COLO668 (cell line): Measurements from ENCODE around the gene FRAT2.
A peak's percentile ranks its signal among the peaks of the same experiment; 100 is the strongest.

Experiments used
- DNase-seq: peaks from one replicate; lab custom pipeline; 2025; ENCODE audit not compliant: unreplicated experiment; lab: John Stamatoyannopoulos, UW

The FRAT2 gene

DNA sequence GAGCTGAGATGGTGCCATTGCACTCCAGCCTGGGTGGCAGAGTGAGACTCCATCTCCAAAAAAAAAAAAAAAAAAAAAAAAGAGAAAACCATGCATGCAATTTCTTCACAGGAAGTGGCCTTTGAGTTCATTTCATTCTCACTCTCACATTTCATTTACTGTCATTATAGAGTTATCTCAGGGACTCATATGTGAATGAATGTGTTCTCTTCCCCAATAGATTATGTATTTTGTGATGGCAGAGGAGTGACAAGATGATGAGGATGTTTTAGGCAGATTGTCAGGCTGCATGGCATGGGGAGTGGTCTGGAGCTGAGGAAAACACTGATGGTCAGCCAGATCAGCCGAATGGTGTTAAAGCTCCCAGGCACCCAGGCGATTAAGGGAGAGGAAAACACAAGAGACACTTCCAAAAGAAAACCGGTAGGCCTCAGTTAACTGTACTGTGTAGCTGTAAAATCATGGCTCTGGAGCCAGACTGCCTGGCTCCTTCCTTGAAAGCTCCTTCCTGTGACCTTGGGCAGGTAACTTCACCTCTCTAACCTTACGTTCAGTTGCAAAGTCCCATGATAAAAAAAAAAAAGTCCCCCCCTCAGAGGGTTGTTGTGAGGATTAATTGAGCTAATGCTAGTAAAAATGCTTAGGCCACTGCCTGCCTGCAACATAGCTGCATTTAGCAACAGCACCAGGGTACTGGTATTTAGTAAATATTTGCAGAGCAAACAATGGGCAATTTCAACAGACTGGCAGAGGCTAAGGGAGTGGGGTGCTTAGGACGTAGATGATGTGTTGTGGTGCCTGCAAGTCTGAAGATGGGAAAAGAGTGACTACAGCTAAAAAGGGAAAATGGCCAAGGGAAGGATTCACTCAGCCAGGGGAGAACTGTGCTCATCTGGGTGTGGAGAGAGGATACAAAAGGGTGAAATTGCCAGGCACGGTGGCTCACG, 6.9 kb downstream of the FRAT2 start:
- DNase-seq, result peak; percentile 23

DNA sequence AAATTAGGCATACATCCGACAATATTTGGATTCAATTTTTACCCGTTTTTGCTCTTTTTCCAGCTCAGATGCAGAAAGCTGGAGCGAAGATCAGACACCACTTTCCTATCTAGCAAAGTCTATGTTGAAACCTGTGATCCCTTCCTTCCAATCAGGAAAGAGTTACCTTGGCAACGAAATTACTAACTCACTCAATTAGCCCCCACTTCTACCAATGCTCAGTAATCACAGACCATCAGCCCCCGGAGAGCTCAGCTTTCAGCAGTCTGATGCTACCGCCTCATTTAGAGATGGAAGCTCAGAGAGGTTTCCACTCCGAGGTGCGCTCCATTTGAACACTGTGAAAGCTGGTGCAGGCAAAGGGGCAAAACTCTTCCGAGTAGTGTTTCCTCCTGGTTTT, 8.8 kb downstream of the FRAT2 start:
- DNase-seq, result no peak

DNA sequence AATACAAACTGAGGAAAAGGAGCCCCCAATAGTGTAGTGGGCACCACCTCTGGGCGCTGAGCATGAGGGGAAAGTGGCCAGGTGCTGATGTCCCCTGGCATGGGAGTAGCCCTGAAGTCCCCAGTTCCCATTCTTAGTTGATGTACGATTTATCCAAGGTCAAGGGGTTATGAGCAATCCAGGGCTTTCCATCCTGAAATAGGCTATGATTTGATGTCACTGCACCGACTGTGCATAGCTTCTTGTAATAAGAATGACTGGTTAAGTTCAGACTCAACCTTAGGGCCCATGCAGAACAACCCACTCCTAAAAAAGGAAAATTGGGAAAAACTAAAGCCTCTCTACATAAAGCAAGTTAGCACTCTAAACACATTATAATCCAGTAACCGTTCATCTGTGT, 11.0 kb downstream of the FRAT2 start:
- no peak for DNase-seq

DNA sequence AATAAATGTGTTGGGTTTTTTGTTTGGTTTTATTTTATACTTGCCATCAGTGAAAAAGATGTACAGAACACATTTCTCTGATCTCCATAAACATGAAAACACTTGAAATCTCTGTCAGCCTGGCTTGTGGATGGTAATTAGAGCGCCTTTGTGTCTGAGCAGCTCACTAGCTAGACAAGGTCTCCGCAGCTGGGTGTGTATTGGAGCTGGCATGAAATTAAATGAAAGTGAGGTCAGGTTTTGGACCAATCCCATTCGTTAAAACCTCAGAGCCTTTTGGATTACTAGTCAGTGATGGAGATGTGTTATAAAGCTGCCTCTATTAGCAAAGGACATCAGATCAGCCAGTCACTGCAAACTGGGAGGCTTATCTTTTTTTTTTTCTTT, 12.7 kb downstream of the FRAT2 start:
- DNase-seq, result no peak

DNA sequence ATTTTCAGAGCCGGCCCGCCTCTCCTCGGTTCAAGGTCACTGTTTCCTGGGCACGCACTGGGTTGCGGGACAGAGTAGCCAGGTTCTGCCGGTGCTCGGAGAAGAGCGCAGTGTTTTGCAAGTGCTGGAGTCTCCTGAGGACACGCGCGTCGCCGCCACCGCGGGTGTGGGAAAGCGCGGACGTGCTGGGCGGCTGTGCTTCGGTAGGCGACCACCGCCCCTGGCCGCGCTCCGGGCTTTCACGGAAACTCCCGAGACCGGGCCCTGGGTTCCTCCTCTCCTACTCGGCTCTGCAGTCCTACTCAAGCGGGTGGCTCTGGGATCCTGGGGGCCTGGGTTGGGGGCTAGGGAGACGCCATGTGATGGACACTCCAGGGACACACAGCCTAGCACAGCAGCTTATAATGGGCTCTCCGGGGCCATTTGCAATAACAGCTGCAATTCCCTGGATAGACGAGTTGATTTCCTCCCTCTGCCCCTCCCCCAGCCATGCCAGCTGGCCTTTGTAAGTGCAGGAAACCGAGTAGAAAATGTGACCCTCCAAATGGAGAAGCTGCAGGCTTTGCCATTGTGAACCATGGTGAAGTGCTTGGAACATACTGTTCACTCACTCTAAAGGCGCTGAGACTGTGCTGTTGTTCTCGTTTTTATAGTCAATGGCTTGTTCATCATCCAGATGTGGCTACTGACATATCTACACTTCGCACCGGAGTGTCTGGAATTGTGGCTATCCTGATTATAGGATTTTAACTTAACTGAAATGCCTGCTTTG, 13.3 kb downstream of the FRAT2 start:
- DNase-seq, result peak; percentile 42

DNA sequence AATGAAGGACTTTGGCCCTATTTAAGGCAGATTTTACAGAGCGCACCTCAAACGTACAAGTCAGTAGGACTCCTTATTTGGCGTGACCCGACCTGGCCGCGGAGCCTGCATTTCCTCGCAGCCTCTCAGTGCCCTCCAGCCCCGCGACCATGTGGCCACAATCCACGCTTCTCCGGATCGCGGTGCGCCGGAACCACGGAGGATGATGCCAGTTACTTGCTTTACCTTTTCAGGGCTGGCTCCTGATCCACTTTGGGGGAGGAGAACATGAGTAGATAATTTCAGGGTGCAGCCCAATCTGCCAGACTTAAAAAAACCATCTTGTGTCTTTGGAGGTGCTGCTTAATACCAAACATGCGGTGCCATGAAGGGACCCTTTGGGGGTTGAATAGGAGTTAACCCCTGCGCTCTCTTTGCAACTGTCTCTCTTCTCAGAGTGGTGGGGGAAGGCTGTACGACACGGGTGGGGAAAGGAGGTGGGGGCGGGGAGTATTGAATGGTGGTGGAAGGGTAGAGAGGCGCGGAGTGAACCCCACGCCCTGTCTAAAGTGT, 14.0 kb downstream of the FRAT2 start:
- DNase-seq, result no peak

DNA sequence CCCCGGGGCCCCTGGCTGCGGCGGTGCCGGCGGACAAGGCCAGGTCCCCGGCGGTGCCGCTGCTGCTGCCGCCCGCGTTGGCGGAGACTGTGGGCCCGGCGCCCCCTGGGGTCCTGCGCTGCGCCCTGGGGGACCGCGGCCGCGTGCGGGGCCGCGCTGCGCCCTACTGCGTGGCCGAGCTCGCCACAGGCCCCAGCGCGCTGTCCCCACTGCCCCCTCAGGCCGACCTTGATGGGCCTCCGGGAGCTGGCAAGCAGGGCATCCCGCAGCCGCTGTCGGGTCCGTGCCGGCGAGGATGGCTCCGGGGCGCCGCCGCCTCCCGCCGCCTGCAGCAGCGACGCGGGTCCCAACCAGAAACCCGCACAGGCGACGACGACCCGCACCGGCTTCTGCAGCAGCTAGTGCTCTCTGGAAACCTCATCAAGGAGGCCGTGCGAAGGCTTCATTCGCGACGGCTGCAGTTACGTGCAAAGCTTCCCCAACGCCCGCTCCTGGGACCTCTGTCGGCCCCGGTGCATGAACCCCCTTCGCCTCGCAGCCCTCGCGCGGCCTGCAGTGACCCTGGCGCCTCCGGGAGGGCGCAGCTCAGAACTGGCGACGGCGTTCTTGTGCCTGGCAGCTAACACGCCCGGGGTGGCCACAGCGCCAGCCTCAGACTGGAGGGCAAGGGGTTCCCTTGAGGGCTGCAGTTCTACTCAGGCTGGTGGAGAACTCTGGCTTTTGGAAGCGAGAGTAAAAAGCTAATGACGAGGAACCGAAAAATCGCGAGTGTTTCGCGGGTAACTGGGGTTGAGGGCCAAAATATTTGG, 14.7 kb downstream of the FRAT2 start:
- peak; percentile 50 for DNase-seq

DNA sequence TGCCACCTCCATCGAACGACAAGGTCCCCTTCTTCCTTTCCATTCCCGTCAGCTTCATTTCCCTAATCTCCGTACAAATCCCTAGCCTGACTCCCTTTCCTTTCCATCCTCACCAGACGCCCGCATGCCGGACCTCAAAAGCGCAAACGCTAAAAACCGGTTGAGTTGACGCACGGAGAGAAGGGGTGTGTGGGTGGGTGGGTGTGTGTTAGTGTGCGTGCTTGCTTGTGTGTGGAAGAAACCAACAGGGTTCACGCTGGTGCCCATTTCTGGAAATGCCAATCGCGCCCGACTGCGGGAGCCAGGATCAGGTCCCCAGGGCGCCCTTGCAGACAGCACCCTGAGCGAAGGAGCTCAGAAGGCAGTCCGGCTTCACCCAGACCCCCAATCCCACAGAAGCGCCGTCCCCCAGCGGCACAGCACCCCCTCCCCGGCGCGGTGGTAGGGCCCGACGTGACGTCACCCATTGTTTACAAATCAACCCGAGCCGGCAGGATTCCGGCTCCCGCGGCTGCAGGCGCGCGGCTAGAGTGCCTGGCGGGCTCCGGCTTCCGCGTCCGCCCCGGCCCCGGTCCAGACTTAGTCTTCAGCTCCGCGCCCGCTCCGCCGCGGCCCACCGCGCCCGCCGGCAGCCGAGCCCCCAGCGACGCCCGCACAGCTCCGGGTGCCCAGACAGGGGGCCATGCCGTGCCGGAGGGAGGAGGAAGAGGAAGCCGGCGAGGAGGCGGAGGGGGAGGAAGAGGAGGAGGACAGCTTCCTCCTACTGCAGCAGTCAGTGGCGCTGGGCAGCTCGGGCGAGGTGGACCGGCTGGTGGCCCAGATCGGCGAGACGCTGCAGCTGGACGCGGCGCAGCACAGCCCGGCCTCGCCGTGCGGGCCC, 15.5 kb downstream of the FRAT2 start, which contains the start of gene FRAT1:
Gene FRAT1 (plus strand): TSS at position 500 of the 880 bp plus-strand sequence. CDS start 183 bp downstream, at position 683.
- DNase-seq, result peak; percentile 86

DNA sequence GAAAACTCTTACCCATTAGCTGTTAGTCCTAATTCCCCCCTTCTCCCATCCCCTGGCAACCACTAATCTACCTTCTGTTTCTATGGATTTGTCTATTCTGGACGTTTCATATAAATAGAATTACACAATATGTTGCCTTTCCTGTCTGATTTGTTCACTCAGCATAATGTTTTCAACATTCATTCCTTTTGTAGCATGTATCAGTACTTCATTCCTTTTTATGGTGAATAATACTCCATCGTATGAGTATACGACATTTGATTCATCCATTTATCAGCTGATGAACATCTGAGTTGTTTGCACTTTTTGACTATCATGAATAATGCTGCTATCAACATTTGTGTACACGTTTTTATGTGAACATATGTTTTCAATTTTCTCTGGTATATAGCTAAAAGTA, 19.9 kb downstream of the FRAT2 start:
- DNase-seq, result no peak

DNA sequence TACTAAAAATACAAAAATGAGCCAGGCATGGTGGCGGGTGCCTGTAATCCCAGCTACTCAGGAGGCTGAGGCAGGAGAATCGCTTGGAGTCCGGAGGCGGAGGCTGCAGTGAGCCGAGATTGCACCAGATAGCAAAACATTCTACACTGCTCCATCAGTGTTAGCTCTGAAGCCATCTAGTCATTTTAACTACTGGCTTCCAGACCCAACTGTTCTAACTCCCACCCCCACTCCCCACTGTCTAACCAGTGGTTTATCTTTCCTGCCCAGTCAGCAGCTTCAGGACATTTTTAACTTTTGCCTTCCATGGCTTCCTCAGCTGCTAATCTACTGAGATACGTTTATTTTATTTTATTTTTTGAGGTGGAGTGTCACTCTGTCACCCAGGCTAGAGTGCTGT, 21.6 kb downstream of the FRAT2 start:
- no peak for DNase-seq

DNA sequence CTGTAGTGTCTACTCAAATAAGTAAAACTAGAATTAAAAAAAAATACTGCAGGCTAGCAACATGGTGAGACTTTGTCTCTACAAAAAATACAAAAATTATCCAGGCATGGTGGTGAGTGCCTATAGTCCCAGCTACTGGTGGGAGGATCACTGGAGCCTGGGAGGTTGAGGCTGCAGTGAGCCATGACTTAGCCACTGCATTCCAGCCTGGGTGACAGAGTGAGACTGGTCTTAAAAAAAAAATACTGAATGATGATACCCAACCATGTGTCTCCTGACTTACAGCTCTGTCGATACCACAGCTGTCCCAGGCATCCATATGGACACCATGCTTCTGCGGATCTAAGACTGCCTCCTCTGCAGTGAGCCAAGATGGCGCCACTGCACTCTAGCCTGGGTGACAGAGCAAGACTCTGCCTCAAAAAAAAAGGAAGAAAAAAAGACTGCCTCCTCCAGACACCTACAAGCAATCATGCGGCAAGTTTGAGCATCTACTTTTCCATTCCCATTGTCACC, 23.4 kb downstream of the FRAT2 start:
- DNase-seq, result no peak

DNA sequence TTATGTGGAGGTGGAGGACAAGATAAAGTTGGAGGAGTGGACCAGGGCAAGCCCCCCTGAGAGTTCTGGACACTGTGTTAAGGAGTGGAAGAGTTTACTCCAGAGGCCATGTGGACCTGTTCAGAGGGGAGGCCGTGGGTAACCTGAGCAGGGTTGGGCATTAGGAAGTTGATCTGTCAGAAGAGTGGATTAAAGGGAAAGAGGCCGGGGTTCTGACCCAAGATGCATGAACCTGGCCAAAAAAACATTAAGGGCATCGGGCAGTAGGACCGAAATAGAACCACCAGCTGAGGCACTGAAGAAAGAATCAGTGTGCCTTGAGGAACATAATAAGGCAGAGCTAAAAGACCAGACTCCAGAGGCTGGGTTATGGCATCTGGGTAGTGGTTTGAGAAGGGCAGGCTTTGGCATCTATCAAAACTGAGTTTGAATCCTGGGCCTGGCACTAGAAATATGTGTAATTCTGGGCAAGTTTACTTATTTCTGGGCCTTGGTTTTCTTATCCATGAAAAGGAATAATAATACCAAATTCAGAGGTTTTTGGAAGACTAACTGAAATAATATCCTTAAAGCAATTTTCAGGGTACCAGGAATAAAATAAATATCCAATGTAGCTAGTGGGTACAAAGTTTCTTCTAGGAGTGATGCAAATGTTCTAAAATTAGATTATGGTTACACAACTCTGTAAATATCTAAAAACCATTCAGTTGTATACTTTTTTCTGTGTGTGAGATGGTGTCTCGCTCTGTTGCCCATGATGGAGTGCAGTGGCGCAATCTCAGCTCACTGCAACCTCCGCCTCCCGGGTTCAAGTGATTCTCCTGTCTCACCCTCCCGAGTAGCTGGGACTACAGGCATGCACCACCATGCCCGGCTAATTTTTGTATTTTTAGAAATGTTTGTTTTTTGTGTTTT, 26.4 kb downstream of the FRAT2 start:
- DNase-seq, result no peak

DNA sequence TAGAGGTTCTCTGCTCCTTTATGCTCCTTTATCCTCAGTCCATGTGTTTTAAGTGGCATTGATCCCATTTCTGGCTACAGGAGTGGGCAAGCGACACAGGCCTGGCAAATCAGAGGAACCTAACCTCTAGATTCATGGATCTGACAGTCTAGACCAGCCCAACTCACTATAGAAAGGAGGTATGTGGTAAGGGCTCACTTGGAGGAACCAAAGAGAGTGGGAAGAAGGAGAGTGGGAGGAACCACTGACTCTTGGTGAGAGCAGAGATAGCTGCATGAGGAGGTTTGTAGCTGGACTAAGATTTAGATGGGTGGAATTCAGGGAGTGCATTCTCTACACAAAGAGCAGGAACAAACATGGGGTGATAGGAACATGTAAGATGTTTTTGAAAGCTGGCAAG, 27.1 kb downstream of the FRAT2 start:
- DNase-seq, result no peak

DNA sequence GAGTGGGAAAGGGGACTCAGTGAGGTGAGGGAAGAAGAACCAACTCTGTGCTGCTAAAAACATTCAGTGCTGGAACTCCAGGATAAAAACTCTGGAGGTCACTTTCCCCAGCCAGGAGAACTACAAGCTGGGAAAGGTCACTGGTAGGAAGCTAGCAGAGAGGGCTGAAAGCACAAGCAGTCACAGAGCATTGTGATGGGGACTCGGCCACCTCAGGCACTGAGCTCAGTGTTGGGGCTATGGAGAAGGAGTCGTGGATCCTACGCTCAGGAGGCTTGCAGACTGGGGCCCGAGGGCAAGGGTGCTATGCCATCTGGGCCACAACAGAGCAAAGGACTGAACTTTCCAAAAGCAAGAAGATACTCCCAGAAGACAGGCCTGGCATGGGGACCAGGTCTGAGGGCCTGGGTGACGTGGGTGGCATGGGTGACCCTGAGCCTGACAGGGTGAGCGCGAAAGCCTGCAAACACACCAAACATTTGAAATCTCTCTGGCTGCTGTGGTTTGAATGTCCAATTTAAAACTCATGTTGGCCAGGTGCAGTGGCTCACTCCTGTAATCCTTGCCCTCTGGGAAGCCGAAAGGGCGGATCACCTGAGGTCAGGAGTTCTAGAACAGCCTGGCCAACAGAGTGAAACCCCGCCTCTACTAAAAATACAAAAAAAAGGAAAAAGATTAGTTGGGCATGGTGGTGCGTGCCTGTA, 32.3 kb downstream of the FRAT2 start:
- DNase-seq, result no peak

DNA sequence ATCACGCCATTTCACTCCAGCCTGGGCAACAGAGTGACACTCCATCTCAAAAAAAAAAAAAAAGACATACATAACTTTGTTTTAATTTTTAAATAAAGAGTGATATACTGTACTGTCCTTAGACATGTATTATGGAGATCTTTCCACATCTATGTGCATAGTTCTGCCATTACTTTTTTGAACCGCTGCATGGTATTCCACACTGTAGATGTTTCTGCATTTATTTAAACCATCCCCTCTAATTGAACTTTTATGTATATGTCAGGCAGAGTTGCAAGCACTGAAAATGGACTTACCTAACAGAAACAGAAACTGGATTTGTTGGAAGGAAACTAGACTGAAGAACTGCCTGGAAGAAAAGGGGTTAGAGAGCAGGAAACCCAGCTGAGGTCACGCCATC, 33.5 kb downstream of the FRAT2 start:
- no peak for DNase-seq

DNA sequence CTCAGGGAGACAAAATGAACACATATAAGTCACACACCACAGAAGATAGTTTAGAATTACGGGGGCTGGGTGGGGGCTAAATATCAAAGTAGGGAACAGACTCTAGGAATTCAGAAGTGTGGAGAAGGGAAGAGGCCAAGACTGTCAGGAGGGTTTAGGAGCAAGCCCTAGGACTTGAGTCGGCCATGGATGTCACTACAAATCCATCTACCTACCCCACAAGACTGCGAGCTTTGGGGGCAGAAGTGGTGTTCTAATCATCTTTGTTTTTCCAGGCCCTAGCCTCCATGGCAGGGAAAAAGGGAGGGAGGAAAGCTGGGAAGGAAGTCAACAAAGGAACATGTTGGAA, 36.3 kb downstream of the FRAT2 start:
- DNase-seq, result no peak

DNA sequence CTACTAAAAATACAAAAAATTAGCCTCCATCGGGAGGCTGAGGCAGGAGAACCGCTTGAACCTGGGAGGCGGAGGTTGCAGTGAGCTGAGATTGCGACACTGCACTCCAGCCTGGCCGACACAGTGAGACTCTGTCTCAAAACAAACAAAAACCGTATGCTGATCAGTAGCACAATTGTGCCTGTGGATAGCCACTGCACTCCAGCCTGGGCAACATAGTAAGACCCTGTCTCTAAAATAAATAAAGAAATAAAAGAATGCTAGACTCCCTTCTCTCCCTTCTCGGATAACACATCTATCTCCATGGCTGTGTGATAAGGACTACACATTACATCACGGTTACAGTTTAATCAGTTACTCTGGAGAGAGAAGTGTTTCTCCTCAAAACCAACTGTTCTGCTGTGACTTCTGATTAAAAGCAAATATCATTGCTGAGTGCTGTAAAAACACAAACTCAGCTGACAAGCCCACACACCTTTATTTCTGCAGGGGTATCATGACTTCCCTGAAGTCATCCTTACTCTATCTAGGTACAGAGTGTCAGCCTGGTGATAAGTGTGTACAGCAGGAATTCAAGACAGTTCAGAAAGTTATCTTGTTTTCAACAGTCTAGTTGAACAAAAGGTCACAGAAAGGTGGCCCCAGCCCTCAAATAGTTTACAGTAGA, 36.8 kb downstream of the FRAT2 start:
- no peak for DNase-seq

DNA sequence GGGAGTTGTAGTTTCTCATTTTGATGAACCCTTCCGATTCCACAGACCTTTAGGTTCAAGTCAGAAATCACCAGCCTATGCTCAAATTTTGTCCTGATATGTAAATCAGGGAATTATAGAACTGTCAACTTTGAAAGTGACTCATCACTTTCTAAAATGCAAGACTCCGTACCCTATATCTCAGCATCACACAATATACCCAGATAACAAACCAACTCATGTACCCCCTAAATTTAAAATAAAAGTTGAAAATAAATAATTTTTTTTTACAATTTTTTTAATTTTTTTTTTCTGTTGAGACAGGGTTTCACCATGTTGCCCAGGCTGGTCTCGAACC, 41.7 kb downstream of the FRAT2 start:
- no peak for DNase-seq
